Osteoblast (primary cell): Measurements from ENCODE around the gene C5orf15. TPM values are rescaled to one million over a fixed set of nuclear protein-coding genes. Genes with fewer than 3 reads are reported as not detected.
"Not testable (repeated sequence)": the region's sequence is repeated elsewhere in the genome, so short reads cannot be mapped to it uniquely, and the experiment has no call there.

Source experiments
- DNase-seq: peaks from one replicate; pipeline ENCODE4 v3.0.0; 2011; ENCODE audit warnings: low spot score, mixed read lengths; ENCODE audit not compliant: insufficient read length; ENCODE audit errors: missing footprints
- H2AFZ ChIP-seq: 2 replicates; pipeline ENCODE4 v1.6.0; 2011; ENCODE audit warnings: mild to moderate bottlenecking, low read length
- H3K27ac ChIP-seq: 2 replicates; pipeline ENCODE4 v1.5.1; 2011; ENCODE audit warnings: mild to moderate bottlenecking, low read depth, low read length, moderate library complexity
- H3K27me3 ChIP-seq: 2 replicates; pipeline ENCODE4 v1.6.0; 2012; ENCODE audit warnings: mild to moderate bottlenecking, control low read depth, inconsistent platforms, low read length, moderate library complexity; ENCODE audit not compliant: insufficient read depth
- H3K36me3 ChIP-seq: 2 replicates; pipeline ENCODE4 v1.5.1; 2011; ENCODE audit warnings: mild to moderate bottlenecking, low read length, control low read depth, moderate library complexity; ENCODE audit not compliant: insufficient read depth
- H3K4me1 ChIP-seq: 2 replicates; pipeline ENCODE4 v1.5.1; 2011; ENCODE audit warnings: mild to moderate bottlenecking, low read length, control low read depth, moderate library complexity; ENCODE audit not compliant: insufficient read depth
- H3K4me2 ChIP-seq: 2 replicates; pipeline ENCODE4 v1.6.0; 2011; ENCODE audit warnings: mild to moderate bottlenecking, low read length; ENCODE audit not compliant: insufficient read depth
- H3K4me3 ChIP-seq: fragments of 200-600 bp; sonication (generic); 3 replicates; pipeline ENCODE4 v1.5.1; 2012; ENCODE audit warnings: mild to moderate bottlenecking, low read length, inconsistent platforms; ENCODE audit not compliant: insufficient read depth
- H3K79me2 ChIP-seq: 2 replicates; pipeline ENCODE4 v1.6.0; 2012; ENCODE audit warnings: mild to moderate bottlenecking, low read length, control low read depth, inconsistent platforms; ENCODE audit not compliant: insufficient read depth
- H3K9me3 ChIP-seq: 2 replicates; pipeline ENCODE4 v1.5.1; 2011; ENCODE audit warnings: low read depth, low read length, control low read depth
- H4K20me1 ChIP-seq: 2 replicates; pipeline ENCODE4 v1.6.0; 2012; ENCODE audit warnings: mild to moderate bottlenecking, low read length, control low read depth; ENCODE audit not compliant: insufficient read depth
- CTCF ChIP-seq: IDR thresholded peaks from 2 replicates; pipeline ENCODE4 v1.5.1; 2011; ENCODE audit warnings: mild to moderate bottlenecking, low read depth, low read length, moderate library complexity; ENCODE audit errors: extremely low read depth
- total RNA-seq: library from RNA; depleted of rRNA; stranded (reverse); fragments of >200 nt; gene quantifications from 2 replicates; pipeline ENCODE4 v1.2.3, GENCODE V29; 2012

Gene C5orf15
- total RNA-seq, 1 donor: 68.4 TPM

- Histone ChIP-seq H3K4me1 (peaks cover 20% of the 10 kb centered on the region), H3K4me3 (peak overlapping the region; percentile 4), H3K36me3 (peaks cover 24% of the 10 kb centered on the region), H3K79me2 (peaks cover 83% of the 10 kb centered on the region), H4K20me1 (peaks cover 23% of the 10 kb centered on the region), H3K4me2 (peak overlapping the region; percentile 43), H3K9me3 (no peaks in the 10 kb centered on the region), H3K27me3 (no peaks in the 10 kb centered on the region), H2AFZ (no peak overlapping the region), H3K27ac (peak overlapping the region; percentile 12)
- TF ChIP-seq CTCF: no peak
- DNase-seq: no peak
Observed at GRCh38 chr5:133962131-133962530, 6.3 kb downstream of the C5orf15 start.

- Histone ChIP-seq H3K36me3 (peaks cover 39% of the 10 kb centered on the region), H3K4me1 (peaks cover 13% of the 10 kb centered on the region), H4K20me1 (peaks cover 27% of the 10 kb centered on the region), H3K4me2 (no peak overlapping the region), H3K4me3 (no peak overlapping the region), H3K79me2 (peaks cover 60% of the 10 kb centered on the region), H3K9me3 (no peaks in the 10 kb centered on the region), H2AFZ (no peak overlapping the region), H3K27me3 (no peaks in the 10 kb centered on the region), H3K27ac (no peak overlapping the region)
- TF ChIP-seq CTCF: no peak
- no peak for DNase-seq
Observed at GRCh38 chr5:133959643-133960042, 8.8 kb downstream of the C5orf15 start.

- no peak for TF ChIP-seq CTCF
- no peak for DNase-seq
- H2AFZ ChIP-seq: no peak overlapping the region
- H3K4me2 ChIP-seq: no peak overlapping the region
- H3K27me3 ChIP-seq: no peaks in the 10 kb centered on the region
- no peak overlapping the region for H3K4me3 ChIP-seq
- no peaks in the 10 kb centered on the region for H3K9me3 ChIP-seq
- H3K27ac ChIP-seq: no peak overlapping the region
- H3K79me2 ChIP-seq: peaks cover 46% of the 10 kb centered on the region
- peaks cover 17% of the 10 kb centered on the region for H3K4me1 ChIP-seq
- peaks cover 18% of the 10 kb centered on the region for H4K20me1 ChIP-seq
- peaks cover 43% of the 10 kb centered on the region for H3K36me3 ChIP-seq
Observed at GRCh38 chr5:133957591-133957990, 10.8 kb downstream of the C5orf15 start.

GRCh38 chr5:133957080-133957479 is 11.3 kb downstream of the C5orf15 start:
- no peak for TF ChIP-seq CTCF
- Histone ChIP-seq H4K20me1 (peaks cover 13% of the 10 kb centered on the region), H3K36me3 (peaks cover 43% of the 10 kb centered on the region), H3K9me3 (no peaks in the 10 kb centered on the region), H3K4me3 (no peak overlapping the region), H3K4me2 (no peak overlapping the region), H3K79me2 (peaks cover 41% of the 10 kb centered on the region), H3K27ac (no peak overlapping the region), H2AFZ (no peak overlapping the region), H3K4me1 (peaks cover 17% of the 10 kb centered on the region), H3K27me3 (no peaks in the 10 kb centered on the region)
- no peak for DNase-seq

GRCh38 chr5:133956196-133956595 is 12.2 kb downstream of the C5orf15 start:
- not testable (repeated sequence) for H3K9me3 ChIP-seq, DNase-seq, H3K27ac ChIP-seq, H2AFZ ChIP-seq, H3K27me3 ChIP-seq, H3K4me3 ChIP-seq, H3K4me2 ChIP-seq
- Histone ChIP-seq H3K4me1 (peaks cover 16% of the 10 kb centered on the region), H3K36me3 (peaks cover 43% of the 10 kb centered on the region), H3K79me2 (peaks cover 34% of the 10 kb centered on the region), H4K20me1 (peaks cover 13% of the 10 kb centered on the region)
